Activated CD8-positive, alpha-beta memory T cell treated with anti-CD3 and anti-CD28 coated beads for 48 hours (primary cell): Measurements from ENCODE around the gene UPK3BL2.
A peak's percentile ranks its signal among the peaks of the same experiment; 100 is the strongest.
"Not testable (repeated sequence)": the region's sequence is repeated elsewhere in the genome, so short reads cannot be mapped to it uniquely, and the experiment has no call there.

ENCODE experiments used
- DNase-seq, 3 experiments: peaks; one replicate each; pipeline ENCODE4 v3.0.0-alpha.2; 2020; ENCODE audit warnings: low read depth in 2 of 3, low spot score in 2 of 3

UPK3BL2 gene

GRCh38 chr7:102496861-102497260, 46.6 kb downstream of the UPK3BL2 start:
- DNase-seq: not testable (repeated sequence)

DNA sequence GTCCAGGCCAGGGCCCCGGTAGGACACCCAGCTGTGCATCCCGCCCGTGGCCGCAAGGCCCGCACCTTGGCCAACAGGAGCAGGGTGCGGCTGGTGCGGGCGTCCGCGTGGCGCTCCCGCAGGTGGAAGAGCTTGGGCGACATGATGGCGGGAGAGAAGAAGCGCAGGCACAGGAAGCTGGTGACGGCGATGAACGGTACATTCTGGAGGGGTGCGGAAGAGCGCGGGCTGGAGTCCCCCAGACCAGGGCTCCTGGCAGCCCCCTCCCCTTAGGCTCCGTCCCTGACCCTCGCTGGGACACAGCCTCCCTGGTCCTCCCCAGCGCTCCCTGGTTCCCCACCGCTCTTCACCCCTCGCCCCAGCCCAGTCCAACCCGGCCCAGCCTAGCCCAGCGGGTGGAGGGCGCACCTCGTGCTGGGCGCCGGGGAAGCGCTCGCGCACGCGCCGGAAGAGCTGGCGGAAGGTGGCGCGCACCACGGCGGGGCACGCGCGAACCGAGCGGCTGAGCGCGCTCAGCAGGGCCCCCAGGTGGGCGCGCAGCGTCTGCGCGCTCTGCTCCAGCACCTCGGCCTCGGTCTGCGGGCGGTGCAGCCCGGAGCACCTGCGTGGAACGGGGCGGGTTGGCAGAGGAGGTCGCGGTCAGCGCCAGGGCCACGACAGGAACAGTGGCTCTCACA, 48.9 kb downstream of the UPK3BL2 start:
- not testable (repeated sequence) for DNase-seq

GRCh38 chr7:102494026-102494425, 49.5 kb downstream of the UPK3BL2 start:
- not testable (repeated sequence) for DNase-seq

- DNase-seq: not testable (repeated sequence)
These were observed 50.1 kb downstream of the UPK3BL2 start for GRCh38 chr7:102493220-102493935.

GRCh38 chr7:102490529-102491075, 52.9 kb downstream of the UPK3BL2 start:
- DNase-seq: peak in 1 of 3 experiments; percentile 43
